ENCODE data around the gene DDT.
"Not testable (repeated sequence)": the region's sequence is repeated elsewhere in the genome, so short reads cannot be mapped to it uniquely, and the experiment has no call there.

Gene DDT

DNA sequence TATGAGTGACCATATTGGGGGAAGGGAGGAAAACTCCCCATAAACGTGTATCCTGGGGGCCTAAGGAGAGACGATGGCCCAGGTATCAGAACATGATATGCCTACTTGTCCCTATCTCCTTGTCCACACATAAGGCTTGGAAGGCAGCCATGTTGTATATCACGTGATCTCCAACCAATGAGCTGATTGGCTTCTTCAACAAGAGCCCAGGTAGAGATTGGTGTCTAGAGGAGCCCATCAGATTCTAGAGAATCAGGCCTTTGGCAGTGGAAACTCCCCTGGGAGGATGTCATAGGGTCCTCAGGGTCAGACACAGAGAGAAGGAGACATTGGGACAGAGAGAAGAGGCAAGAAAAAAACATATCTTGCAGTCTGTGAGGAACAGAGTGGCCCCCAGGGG, 26.9 kb downstream of the DDT start:
- H3K4me3 ChIP-seq (ENCODE audit: low read depth, low read length); H3K9me3 ChIP-seq (ENCODE audit: control insufficient read depth, insufficient read depth, low read length); H3K36me3 ChIP-seq (ENCODE audit: control insufficient read depth, insufficient read depth, low read length); H3K27me3 ChIP-seq (ENCODE audit: control insufficient read depth, insufficient read depth, low read length); H3K4me1 ChIP-seq (ENCODE audit: control insufficient read depth, insufficient read depth, low read length); H3K27ac ChIP-seq (ENCODE audit: low read depth, low read length); H3K9ac ChIP-seq (ENCODE audit: low read depth, low read length): not testable (repeated sequence)

GRCh38 chr22:23940166-23940565, 34.1 kb downstream of the DDT start:
- H3K36me3 ChIP-seq (ENCODE audit: control insufficient read depth, insufficient read depth, low read length) = not testable (repeated sequence)

GRCh38 chr22:23939017-23939357, 35.3 kb downstream of the DDT start:
- Histone ChIP-seq H3K4me3 (ENCODE audit: low read depth, low read length) (no peak overlapping the region), H3K9ac (ENCODE audit: low read depth, low read length) (no peak overlapping the region), H3K27ac (ENCODE audit: low read depth, low read length) (no peak overlapping the region), H3K4me1 (ENCODE audit: control insufficient read depth, insufficient read depth, low read length) (no peaks in the 10 kb centered on the region), H3K27me3 (ENCODE audit: control insufficient read depth, insufficient read depth, low read length) (no peaks in the 10 kb centered on the region), H3K9me3 (ENCODE audit: control insufficient read depth, insufficient read depth, low read length) (no peaks in the 10 kb centered on the region), H3K36me3 (ENCODE audit: control insufficient read depth, insufficient read depth, low read length) (no peaks in the 10 kb centered on the region)

More at GRCh38 chr22:23940166-23940565, 34.1 kb downstream of the DDT start:
- H3K4me1 ChIP-seq (ENCODE audit: control insufficient read depth, insufficient read depth, low read length); H3K4me3 ChIP-seq (ENCODE audit: low read depth, low read length); H3K27ac ChIP-seq (ENCODE audit: low read depth, low read length); H3K9ac ChIP-seq (ENCODE audit: low read depth, low read length); H3K27me3 ChIP-seq (ENCODE audit: control insufficient read depth, insufficient read depth, low read length); H3K9me3 ChIP-seq (ENCODE audit: control insufficient read depth, insufficient read depth, low read length): not testable (repeated sequence)

- Histone ChIP-seq H3K36me3 (ENCODE audit: control insufficient read depth, insufficient read depth, low read length) (no peaks in the 10 kb centered on the region), H3K9ac (ENCODE audit: low read depth, low read length) (no peak overlapping the region), H3K4me1 (ENCODE audit: control insufficient read depth, insufficient read depth, low read length) (no peaks in the 10 kb centered on the region), H3K27ac (ENCODE audit: low read depth, low read length) (no peak overlapping the region), H3K4me3 (ENCODE audit: low read depth, low read length) (no peak overlapping the region), H3K27me3 (ENCODE audit: control insufficient read depth, insufficient read depth, low read length) (no peaks in the 10 kb centered on the region), H3K9me3 (ENCODE audit: control insufficient read depth, insufficient read depth, low read length) (no peaks in the 10 kb centered on the region)
These were observed 35.8 kb downstream of the DDT start for GRCh38 chr22:23938328-23939016.

DNA sequence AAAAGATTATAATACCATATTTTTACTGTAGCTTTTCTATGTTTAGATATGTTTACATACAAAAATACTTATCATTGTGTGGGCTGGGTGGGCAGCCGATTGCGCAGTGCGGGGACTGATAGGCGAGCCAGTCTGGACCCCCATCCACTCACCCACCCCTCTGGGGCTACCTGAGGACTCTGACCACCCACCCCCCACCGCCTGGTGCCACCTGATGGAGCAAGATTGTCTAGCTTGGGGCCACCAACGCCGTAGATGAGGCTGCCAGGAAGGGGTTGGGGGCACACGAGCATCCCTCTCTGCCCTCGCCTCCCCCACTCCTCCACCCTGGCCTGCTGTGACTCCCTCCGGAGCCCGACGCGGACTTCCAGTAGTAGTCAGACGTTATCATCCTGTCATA, 47.7 kb downstream of the DDT start:
- Histone ChIP-seq H3K27me3 (ENCODE audit: control insufficient read depth, insufficient read depth, low read length) (no peaks in the 10 kb centered on the region), H3K4me3 (ENCODE audit: low read depth, low read length) (no peak overlapping the region), H3K9me3 (ENCODE audit: control insufficient read depth, insufficient read depth, low read length) (peaks cover 3% of the 10 kb centered on the region), H3K9ac (ENCODE audit: low read depth, low read length) (no peak overlapping the region), H3K36me3 (ENCODE audit: control insufficient read depth, insufficient read depth, low read length) (peaks cover 22% of the 10 kb centered on the region; the same call in 1 of the 2 replicates), H3K27ac (ENCODE audit: low read depth, low read length) (no peak overlapping the region), H3K4me1 (ENCODE audit: control insufficient read depth, insufficient read depth, low read length) (no peaks in the 10 kb centered on the region)

DNA sequence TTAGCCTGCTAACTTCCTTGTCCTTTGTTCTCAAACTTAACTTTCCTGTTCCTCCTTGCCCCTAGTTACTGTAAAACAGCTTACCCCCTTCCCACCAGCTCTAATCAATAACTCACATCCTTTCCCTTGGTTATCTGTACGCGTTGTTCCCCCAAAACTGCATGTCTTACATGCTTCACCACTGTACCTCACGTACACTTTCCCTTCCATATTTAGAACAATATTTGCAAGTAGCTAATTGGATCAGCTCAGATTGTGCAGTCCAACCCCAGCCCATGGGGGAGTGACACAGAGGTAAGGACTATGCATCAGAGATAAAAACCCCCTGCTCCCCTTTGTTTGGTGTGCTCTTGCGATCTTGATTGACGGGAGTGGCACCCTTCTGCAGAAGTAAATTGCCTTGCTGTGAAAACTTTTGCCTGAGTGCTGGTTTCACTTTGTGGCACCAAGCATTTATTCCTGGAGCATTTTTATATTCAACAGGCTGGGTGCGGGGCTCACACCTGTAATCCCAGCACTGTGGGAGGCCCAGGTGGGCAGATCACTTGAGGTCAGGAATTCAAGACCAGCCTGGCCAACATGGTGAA, 49.1 kb downstream of the DDT start:
- H3K9me3 ChIP-seq (ENCODE audit: control insufficient read depth, insufficient read depth, low read length) = no peaks in the 10 kb centered on the region; the same call in 1 of the 2 replicates
- H3K27me3 ChIP-seq (ENCODE audit: control insufficient read depth, insufficient read depth, low read length) = no peaks in the 10 kb centered on the region
- no peak overlapping the region for H3K9ac ChIP-seq (ENCODE audit: low read depth, low read length)
- no peak overlapping the region for H3K4me3 ChIP-seq (ENCODE audit: low read depth, low read length)
- H3K27ac ChIP-seq (ENCODE audit: low read depth, low read length) = no peak overlapping the region
- peaks cover 22% of the 10 kb centered on the region; the same call in 1 of the 2 replicates for H3K36me3 ChIP-seq (ENCODE audit: control insufficient read depth, insufficient read depth, low read length)
- no peaks in the 10 kb centered on the region for H3K4me1 ChIP-seq (ENCODE audit: control insufficient read depth, insufficient read depth, low read length)

DNA sequence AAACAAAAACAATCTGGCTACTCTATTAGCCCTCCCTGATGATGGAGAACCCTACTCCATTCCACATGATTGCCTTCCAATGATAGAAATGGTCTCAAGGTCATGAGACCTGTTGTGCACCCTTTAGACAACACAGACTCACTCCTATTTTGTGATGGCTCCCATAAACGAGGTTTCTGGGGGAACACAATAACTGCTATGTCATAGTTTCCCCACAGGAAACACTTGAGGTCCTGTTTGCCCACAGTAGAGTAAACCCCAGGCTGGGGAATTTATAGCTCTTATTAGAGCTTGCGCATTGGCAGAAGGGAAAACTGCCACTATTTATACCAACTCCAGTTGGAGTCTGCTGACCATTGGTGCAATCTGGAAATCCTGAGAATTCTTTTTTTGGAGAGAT, 51.3 kb downstream of the DDT start:
- H3K4me1 ChIP-seq (ENCODE audit: control insufficient read depth, insufficient read depth, low read length) = no peaks in the 10 kb centered on the region
- no peak overlapping the region for H3K9ac ChIP-seq (ENCODE audit: low read depth, low read length)
- H3K9me3 ChIP-seq (ENCODE audit: control insufficient read depth, insufficient read depth, low read length) = no peaks in the 10 kb centered on the region; the same call in 1 of the 2 replicates
- no peaks in the 10 kb centered on the region for H3K27me3 ChIP-seq (ENCODE audit: control insufficient read depth, insufficient read depth, low read length)
- no peak overlapping the region for H3K4me3 ChIP-seq (ENCODE audit: low read depth, low read length)
- H3K36me3 ChIP-seq (ENCODE audit: control insufficient read depth, insufficient read depth, low read length) = peaks cover 17% of the 10 kb centered on the region; the same call in 1 of the 2 replicates
- no peak overlapping the region for H3K27ac ChIP-seq (ENCODE audit: low read depth, low read length)

DNA sequence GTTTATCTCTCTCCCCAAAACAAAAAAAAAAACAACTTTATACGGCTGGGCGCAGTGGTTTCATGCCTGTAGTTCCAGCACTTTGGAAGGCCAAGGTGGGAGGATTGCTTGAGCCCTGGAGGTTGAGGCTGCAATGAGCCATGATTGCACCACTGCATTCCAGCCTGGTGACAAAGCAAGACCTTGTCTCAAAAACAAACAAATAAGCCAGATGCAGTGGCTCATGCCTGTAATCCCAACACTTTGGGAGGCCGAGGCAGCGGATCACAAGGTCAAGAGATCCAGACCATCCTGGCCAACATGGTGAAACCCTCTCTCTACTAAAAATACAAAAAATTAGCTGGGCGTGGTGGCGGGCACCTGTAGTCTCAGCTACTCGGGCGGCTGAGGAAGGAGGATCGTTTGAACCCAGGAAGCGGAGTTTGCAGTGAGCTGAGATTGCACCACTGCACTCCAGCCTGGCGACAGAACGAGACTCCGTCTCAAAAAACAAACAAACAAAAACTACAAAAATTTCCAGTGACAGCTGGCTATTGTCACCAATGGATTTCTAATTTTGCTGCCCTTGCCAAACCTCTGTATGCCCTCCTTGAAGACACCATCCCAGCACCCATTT, 52.5 kb downstream of the DDT start:
- H3K9ac ChIP-seq (ENCODE audit: low read depth, low read length); H3K4me1 ChIP-seq (ENCODE audit: control insufficient read depth, insufficient read depth, low read length); H3K27me3 ChIP-seq (ENCODE audit: control insufficient read depth, insufficient read depth, low read length); H3K4me3 ChIP-seq (ENCODE audit: low read depth, low read length); H3K27ac ChIP-seq (ENCODE audit: low read depth, low read length); H3K9me3 ChIP-seq (ENCODE audit: control insufficient read depth, insufficient read depth, low read length): not testable (repeated sequence)
- peaks cover 17% of the 10 kb centered on the region; the same call in 1 of the 2 replicates for H3K36me3 ChIP-seq (ENCODE audit: control insufficient read depth, insufficient read depth, low read length)

Data from HUES48 (cell line).